ENCODE measurements around the gene NLRP14. TPM values are rescaled to one million over a fixed set of nuclear protein-coding genes. Genes with fewer than 3 reads are reported as not detected.

Gene NLRP14
- total and polyA plus RNA-seq, 2 of the 8 experiments (the other 6 are each of a cell fraction or from before 2014, with no cell fraction given), result 0.05 TPM; not detected in 1

DNA sequence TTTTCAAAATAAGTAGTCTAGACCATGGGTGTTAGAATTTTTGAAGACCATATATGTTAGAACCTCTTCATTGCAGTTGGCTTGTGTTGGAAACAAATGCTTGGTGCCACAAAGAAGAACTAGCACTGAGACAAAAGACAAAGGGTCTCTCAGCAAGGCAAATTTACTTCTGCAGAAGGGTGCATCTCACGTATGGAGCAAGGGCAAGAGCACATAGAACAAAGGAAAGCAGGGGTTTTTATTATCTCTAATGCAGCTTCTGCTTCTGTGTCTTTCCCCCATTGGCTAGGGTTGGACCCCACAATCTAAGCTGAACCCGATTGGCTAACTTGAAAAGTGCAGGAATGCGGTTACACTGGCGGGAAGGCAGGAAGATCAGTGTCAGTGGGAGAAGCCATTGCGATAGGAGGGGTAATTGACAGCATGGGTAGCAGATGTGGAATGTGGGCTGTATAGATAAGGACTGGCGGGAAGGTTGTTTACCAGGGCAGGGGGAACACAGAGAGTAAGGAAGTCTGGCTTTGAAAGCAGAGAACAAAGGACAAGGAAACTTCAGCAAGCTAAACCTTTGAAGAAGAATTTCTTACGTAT lies 59.4 kb downstream of the NLRP14 start:
- no peak overlapping the region for H2BK12ac ChIP-seq (ENCODE audit: low read depth, low read length)
- H3K56ac ChIP-seq (replicated peaks; ENCODE audit: insufficient read length, low read depth, low read length), result no peak overlapping the region
- no peak overlapping the region; the same call in 1 of the 2 replicates for H2AFZ ChIP-seq (ENCODE audit: low read length)
- H4K8ac ChIP-seq (ENCODE audit: extremely low read depth, insufficient read depth, low read length), result no peak overlapping the region
- H2BK120ac ChIP-seq (replicated peaks; ENCODE audit: low read depth, low read length), result no peak overlapping the region
- no peak overlapping the region for H3K4me3 ChIP-seq (ENCODE audit: extremely low read depth in 1 of 4, insufficient read depth in 2 of 4, low read depth in 3 of 4, low read length in 4 of 4)
- no peak overlapping the region for H3K18ac ChIP-seq (ENCODE audit: extremely low read depth, low read length)
- H2BK20ac ChIP-seq (ENCODE audit: low read length), result no peak overlapping the region
- no peak overlapping the region for H2BK5ac ChIP-seq (ENCODE audit: low read depth, low read length)
- H3K23me2 ChIP-seq (ENCODE audit: low read depth, low read length), result no peaks in the 10 kb centered on the region
- no peak overlapping the region for H3K27ac ChIP-seq (ENCODE audit: low read depth, low read length)
- no peak overlapping the region; a peak in 1 of 7 replicates for H3K9ac ChIP-seq (replicated peaks in 1 of 4; ENCODE audit: extremely low read depth in 1 of 4, low read depth in 3 of 4, low read length in 3 of 4)
- no peak overlapping the region for H4K91ac ChIP-seq (replicated peaks; ENCODE audit: insufficient read length, low read length)
- H3K27me3 ChIP-seq (replicated peaks in 1 of 4; ENCODE audit: control insufficient read depth in 3 of 4, extremely low read depth in 1 of 4, insufficient read depth in 3 of 4, low read length in 3 of 4), result no peaks in the 10 kb centered on the region
- no peak overlapping the region for H3K4me2 ChIP-seq (ENCODE audit: insufficient read depth in 1 of 2, low read depth in 2 of 2, low read length in 2 of 2)
- H2BK15ac ChIP-seq (ENCODE audit: low read length), result no peak overlapping the region
- no peak overlapping the region for H4K5ac ChIP-seq (ENCODE audit: insufficient read length, low read depth, low read length)
- no peaks in the 10 kb centered on the region for H3K79me1 ChIP-seq (ENCODE audit: low read depth, low read length)
- H3K4ac ChIP-seq (replicated peaks; ENCODE audit: insufficient read length, low read depth, low read length), result no peak overlapping the region
- DNase-seq (ENCODE audit: low read depth in 1 of 2, low spot score in 2 of 2), result no peak
- H3K23ac ChIP-seq (ENCODE audit: insufficient read length), result no peak overlapping the region
- no peak overlapping the region for H2AK5ac ChIP-seq (ENCODE audit: low read depth, low read length)
- FAIRE-seq, result no peak
- H3K79me2 ChIP-seq (ENCODE audit: control insufficient read depth in 1 of 2, insufficient read depth in 2 of 2, low read length in 2 of 2), result no peaks in the 10 kb centered on the region
- TF ChIP-seq, protein P1, sequence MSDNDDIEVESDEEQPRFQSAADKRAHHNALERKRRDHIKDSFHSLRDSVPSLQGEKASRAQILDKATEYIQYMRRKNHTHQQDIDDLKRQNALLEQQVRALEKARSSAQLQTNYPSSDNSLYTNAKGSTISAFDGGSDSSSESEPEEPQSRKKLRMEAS (IDR thresholded peaks at IDR 0.05), result peak; percentile 71
- TF ChIP-seq HDAC6 (IDR thresholded peaks at IDR 0.05; ENCODE audit: low read depth, low read length) (no peak), TCF12 (IDR thresholded peaks at IDR 0.05; ENCODE audit: low read depth, low read length) (peak; percentile 76; the same call in 1 of the 2 replicates), TEAD4 (IDR thresholded peaks at IDR 0.05; ENCODE audit: low read depth, low read length) (peak; percentile 87)
- TF ChIP-seq, protein P2, sequence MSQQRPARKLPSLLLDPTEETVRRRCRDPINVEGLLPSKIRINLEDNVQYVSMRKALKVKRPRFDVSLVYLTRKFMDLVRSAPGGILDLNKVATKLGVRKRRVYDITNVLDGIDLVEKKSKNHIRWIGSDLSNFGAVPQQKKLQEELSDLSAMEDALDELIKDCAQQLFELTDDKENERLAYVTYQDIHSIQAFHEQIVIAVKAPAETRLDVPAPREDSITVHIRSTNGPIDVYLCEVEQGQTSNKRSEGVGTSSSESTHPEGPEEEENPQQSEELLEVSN (IDR thresholded peaks at IDR 0.05), result peak; percentile 81
- no peaks in the 10 kb centered on the region for H3K36me3 ChIP-seq (ENCODE audit: control insufficient read depth in 2 of 4, insufficient read depth in 4 of 4, low read length in 3 of 4)
- ChIA-PET POLR2A (ENCODE audit: partially characterized antibody) (no interaction called here), CTCF (ENCODE audit: partially characterized antibody) (no interaction called here)
- no peaks in the 10 kb centered on the region for H3K9me3 ChIP-seq (ENCODE audit: insufficient read depth in 2 of 2, low read depth in 1 of 2, low read length in 1 of 2)
- no peak overlapping the region for H3K14ac ChIP-seq (ENCODE audit: insufficient read length)
- H3K4me1 ChIP-seq (replicated peaks in 1 of 4; ENCODE audit: control insufficient read depth in 3 of 4, insufficient read depth in 4 of 4, low read length in 3 of 4), result peaks cover 0 to 5% (median 1%) of the 10 kb centered on the region in 4 experiments; a peak in 2 of 7 replicates
- no peaks in the 10 kb centered on the region for H4K20me1 ChIP-seq (replicated peaks in 1 of 2; ENCODE audit: control insufficient read depth in 1 of 2, insufficient read depth in 2 of 2, low read length in 2 of 2)
- WGBS, 2 experiments (ENCODE audit: extremely low coverage in 1 of 2, insufficient coverage in 1 of 2, insufficient read length in 1 of 2, insufficient replicate concordance in 2 of 2, low coverage in 1 of 2, low lambda C conversion rate in 2 of 2, missing lambda C conversion rate in 1 of 2), result 85% methylated on average over 7 of the region's 7 CpGs; no CpG with 5 or more reads in 1 of the 2 experiments
